GM21367 (cell line): ENCODE data around the gene ARHGEF3.

Experiments used
- ATAC-seq: cut with Tn5 transposase; IDR thresholded peaks from one replicate; pipeline ENCODE4 v1.9.1; 2021; ENCODE audit not compliant: unreplicated experiment

The ARHGEF3 gene, protein sequence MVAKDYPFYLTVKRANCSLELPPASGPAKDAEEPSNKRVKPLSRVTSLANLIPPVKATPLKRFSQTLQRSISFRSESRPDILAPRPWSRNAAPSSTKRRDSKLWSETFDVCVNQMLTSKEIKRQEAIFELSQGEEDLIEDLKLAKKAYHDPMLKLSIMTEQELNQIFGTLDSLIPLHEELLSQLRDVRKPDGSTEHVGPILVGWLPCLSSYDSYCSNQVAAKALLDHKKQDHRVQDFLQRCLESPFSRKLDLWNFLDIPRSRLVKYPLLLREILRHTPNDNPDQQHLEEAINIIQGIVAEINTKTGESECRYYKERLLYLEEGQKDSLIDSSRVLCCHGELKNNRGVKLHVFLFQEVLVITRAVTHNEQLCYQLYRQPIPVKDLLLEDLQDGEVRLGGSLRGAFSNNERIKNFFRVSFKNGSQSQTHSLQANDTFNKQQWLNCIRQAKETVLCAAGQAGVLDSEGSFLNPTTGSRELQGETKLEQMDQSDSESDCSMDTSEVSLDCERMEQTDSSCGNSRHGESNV

DNA sequence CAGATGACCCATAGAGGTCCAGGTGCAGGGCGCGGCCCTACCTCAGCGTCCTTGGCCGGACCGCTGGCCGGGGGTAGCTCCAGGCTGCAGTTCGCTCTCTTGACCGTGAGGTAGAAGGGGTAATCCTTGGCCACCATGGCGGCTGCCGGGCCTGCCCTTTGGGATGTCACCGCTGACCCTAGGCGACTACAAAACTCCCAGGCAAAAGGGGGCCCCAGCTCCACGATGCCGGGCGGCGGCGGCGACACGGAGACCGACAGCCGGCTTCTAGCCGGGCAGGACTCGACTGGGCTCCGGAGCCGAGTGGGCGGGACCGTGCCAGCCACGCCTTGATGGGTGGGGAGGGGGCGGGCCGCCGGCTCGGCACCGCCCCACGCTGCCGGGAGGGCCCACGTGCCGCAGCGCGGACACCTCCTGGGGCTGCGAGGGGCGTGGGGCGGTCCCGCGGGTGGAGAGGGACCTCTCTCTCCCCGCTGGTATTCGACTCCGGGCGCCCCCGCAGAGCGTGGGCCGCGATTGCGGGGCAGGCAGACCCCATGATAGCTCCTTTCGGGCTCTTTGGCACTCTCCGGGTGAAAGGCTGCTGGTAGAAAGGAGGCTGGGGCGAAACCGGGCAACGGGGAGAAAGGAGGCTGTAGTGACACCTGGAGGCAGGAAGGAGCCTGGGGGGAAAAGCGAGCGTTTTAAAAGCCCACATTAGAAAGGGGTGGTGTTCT is at the start of gene ARHGEF3:
ARHGEF3 (minus strand) TSS at position 288 of the 716 bp plus-strand sequence; CDS start at position 137, 151 bp downstream.
- ATAC-seq, result peak; percentile 76

DNA sequence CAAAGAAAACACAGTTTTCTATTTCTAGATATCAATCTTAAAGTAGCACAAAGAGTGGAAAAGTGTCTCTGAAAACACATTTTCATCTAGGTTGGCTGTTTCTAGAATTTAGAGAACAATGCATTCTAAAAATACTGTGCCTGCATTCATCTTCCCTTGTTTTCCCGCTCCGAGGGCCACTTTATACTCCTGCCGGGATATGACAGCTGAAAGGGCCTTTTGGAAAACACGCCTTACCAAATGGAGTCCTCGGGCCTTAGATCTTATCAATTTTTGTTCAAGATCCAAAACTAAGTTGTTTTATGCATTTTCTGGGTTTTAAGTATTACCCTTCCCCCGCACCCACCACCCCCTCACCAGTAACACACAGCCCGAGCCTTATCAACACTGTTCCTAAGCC is 47.9 kb upstream of the ARHGEF3 start:
- no peak for ATAC-seq

DNA sequence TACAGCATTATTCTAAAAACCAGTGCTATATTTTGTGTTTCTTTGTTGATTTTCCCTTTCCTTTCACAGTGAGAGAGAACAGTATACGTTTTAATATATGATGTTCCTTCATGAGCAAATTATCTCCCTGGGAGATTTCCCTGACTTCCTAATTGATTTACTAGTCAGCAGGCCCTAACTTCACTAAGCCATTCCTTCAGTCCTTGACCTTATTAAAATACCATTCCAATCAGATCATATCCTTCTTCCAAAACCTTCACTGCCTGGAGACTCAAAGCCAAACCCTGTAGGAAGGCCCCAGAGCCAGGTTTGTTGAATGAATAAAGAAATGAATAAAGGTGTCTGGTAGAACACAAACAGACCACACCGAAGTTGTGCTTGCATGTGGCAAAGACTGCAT is 43.8 kb upstream of the ARHGEF3 start:
- no peak for ATAC-seq

DNA sequence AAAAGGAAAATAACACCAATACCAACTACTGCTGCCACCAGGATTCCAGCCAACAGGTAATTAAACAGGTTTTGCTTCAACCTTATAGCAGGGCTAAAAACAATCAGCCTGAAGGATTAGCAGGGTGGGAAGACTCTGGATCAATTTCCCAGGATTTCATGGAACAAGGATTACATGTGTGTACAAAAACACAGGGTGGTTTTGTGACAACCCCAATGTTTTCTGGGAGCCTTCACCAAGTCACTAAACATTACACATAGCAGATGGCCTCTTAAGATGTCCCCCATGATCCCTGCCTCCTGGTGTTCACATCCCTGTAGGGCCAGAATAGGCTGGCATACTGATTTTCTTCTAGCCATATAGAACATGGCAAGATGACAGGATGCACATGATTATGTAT is 42.8 kb upstream of the ARHGEF3 start:
- no peak for ATAC-seq

DNA sequence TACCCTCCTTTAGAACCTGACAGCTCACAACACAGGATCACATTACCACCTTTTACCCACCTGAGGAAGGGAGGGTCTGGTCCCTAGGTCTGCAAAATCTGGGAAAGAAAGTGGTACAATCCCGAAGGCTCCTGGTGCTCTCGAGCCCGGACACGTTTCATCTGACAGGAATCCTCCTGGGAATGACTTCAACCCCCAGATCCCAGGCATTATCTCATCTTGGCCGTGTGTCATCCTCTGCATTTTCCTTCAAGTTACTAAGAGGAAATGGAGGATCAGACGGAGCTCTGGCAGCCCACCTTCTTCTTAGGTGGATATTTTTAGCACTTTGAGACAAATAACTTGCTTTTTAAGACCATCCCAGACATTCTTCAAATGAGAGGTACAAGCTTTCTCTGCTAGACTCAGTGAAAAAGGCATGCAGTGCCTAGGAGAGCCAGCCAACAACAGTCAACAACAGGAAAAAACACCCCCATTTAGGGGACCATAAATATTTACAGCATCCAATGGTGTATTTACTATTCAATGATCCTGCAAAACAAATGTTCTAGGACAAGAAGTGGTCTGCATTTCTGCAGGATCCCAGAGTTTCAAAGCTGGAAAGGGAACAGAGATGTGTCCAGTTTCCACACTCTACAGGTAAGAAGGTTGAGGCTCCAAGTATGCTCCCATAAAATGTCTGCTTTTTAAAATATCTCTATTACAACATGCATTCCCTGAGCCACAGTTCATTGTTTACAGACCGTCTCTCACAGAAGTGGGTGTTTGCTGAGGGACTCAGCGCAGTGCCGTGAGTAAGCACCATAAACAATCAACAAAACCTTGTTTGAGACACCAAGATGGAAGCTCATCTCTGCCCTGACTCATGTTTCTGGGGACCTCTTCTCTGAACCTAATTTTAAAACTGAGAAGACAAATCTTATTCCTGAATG is 38.3 kb upstream of the ARHGEF3 start:
- no peak for ATAC-seq

DNA sequence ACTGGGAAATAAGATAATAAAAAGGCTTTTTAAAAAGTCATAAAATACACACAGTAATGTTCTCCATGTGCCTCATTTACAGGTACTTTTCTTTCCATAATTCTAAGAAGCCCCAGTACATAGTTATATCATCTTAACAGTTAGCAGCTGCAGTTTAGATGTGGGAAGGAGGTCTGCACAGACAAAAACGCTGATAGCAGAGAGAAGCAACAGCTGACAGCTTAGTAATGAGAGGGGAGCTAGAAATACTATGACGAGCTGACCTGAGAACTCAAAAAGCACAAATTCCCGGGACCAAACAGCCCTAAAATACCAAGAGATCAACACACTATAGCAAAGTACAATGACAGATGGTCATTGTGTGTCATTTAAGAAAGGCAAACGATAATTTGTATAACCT is 36.7 kb upstream of the ARHGEF3 start:
- no peak for ATAC-seq

DNA sequence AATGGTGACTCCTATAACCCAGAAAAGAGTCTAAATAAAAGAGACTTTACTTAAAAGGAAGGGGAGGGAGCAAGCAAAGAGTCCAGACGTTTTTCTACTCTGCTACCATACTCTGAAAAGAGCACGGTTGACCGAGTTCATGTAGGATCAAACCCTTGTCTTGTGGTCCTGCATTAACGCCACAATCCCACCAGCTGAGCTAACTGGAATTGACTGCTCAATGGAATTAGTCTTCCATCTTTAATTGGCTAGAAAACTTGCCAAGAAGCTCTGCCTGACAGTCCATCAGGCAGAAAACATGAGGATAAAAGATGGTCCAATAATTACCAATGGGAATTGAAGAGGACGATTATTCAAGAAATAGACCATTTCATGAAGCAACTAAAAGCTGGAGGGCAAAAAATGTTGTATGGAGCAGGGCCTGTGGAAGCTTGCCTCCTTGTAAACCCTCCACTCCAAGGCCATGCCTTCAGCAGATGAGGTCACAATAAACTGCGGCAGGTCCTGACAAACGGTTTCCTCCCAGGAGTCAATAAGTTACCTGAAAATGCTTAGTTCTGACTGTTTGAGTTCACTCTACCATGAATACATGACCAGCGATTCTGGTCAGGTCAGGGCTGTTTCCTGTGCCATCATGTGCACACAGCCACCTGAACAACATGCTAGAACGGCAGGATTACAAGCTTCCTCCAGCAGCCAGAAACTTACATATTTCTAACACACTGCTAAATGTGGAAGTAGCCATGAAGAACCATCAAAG is 35.6 kb upstream of the ARHGEF3 start:
- no peak for ATAC-seq

DNA sequence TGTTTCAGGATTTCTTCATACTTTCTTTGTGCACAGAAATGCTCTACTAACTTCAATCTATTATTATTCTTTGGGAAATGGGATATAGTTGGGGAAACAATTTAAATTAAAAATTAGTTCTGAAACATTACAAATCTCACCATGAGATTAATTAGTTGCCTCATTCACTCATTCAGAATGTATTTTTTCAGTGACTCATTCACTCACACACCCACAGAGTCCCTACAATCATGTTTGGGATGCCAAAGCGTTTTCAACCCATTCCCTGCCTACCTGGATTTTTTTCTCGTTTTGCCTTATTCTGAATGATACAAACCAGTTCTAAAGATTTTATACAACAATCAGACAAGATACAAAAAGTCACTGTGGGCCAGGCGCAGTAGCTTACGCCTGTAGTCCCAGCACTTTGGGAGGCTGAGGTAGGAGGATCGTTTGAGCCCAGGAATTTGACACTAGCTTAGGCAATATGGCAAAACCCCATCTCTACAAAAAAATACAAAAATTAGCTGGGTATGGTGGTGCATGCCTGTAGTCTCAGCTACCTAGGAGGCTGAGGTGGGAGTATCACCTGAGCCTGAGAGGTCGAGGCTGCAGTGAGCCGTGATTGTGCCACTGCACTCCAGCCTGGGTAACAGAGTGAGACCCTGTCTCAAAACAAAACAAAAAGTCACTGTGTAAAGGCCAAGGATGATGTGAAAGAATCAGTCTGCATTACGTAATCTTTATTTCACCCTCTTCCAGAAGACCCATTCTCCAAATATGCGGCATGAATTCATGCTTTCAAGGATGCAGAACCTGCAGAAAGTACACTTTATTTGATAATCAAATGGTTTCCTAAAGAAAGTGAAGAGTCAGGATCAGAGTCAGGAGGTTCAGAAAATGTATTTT is 34.8 kb upstream of the ARHGEF3 start:
- ATAC-seq, result no peak

DNA sequence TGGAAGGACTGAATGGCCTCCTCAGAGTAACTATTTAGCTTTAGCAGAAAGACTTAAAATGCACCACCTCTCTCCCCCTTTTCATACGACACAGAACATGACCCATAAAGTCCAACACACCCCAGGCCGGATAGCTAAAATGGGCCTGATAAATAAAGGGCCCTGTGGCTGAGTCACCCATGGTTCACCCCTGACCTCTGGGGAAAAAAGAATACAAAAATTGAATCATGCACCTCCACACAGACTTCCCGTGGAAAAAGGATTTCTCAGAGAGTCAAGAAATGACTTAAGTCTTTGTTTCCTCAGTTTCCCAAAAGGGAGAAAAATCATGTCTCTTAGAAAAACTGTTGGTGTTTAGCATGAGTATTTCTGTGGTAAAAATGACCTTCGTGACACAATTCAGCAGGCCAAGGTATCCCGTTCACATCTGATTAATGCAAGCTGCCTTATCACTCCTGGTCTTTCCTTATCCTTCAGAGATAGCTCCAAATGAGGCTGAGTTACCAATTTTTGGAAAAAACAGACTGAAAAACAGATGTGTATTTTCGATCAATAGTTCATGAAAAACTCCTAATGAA is 34.0 kb upstream of the ARHGEF3 start:
- no peak for ATAC-seq

DNA sequence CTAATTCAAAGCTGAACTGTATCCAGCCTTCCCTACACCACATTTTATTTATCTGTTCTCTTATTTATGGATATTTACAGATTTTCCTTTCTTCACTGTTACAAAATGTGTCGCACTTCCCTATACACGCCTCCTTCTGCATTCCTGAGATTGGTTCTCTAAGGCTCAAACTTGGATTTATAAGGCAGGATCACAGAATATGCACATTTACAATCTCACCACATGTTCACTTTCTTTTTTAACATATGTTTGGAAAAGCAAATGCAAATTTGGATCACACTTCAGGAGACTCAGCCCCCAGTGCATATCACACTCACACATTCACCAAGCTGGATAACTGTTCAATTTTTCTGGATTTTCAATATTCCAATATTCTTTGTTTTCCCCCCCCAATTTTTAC is 31.8 kb upstream of the ARHGEF3 start:
- ATAC-seq, result no peak

DNA sequence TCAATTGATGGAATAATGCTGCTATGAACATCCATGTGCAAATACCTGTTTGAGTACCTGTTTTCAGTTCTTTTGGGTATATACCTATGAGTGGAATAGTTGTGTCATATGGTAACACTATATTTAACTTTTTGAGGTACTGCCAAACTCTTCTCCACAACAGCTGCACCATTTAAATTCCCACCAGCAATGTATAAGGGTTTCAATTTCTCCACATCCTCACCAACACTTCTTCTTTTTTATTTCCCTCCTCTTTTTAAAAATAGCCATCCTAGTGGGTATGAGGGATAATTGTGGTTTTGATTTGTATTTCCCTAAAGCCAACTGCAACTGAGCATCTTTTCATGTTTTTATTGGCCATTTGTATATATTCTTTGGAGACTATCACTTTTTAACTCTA is 31.3 kb upstream of the ARHGEF3 start:
- ATAC-seq, result no peak

DNA sequence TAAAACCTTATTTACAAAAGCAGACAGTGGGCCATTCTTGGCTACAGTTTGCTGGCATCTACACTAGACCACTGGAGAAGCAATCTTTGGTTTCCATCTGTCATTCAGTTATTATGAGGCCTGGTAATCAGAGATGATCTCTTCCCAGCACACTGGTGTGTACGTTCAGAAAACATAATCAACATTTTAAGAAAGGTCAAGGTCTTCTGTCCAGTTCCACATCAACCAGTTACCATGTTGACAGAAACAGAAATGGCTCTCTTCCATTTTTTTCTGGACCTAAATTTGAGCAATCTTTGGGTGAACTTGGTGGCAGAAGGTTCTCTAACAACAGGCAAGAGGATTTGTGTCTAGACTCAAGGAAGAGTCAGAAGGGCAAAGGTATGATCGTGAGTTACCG is 29.8 kb upstream of the ARHGEF3 start:
- ATAC-seq, result no peak

DNA sequence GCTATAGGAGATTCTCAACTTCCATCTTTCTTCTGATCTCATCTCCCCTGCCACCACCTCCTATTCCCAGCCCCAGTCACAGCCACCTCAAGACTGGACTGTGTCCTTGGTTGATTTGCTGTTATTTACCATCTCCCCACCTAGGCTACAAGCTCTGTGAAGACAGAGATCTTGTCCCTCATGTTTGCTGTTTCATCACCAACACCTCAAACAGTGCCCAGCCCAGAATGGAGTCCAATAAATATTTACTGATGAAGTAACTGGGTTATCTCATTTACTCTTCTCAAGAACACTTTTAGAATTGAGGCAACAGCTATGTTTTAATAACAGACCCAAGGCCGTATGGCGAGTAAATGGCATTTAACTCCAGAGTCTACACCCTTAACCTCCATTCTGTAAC is 29.1 kb upstream of the ARHGEF3 start:
- no peak for ATAC-seq

DNA sequence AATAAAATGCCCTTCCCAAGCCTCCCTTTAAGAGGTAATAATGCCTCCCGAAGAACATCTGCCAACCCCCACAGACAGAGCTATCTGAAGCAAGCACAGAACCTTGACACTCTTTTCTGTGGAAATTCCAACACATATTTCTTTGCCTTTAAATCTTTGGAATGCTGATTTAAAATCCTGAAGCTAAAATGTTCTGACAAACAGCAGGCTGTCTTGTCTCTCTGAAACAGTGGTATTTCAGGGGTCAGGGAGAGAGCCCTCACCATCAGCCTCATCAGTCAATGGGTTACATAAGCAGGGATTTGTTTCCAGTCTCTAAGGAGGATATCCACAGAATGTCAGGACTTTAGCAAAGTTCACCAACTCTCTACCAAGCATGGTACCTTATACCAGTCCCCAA is 27.8 kb upstream of the ARHGEF3 start:
- no peak for ATAC-seq

DNA sequence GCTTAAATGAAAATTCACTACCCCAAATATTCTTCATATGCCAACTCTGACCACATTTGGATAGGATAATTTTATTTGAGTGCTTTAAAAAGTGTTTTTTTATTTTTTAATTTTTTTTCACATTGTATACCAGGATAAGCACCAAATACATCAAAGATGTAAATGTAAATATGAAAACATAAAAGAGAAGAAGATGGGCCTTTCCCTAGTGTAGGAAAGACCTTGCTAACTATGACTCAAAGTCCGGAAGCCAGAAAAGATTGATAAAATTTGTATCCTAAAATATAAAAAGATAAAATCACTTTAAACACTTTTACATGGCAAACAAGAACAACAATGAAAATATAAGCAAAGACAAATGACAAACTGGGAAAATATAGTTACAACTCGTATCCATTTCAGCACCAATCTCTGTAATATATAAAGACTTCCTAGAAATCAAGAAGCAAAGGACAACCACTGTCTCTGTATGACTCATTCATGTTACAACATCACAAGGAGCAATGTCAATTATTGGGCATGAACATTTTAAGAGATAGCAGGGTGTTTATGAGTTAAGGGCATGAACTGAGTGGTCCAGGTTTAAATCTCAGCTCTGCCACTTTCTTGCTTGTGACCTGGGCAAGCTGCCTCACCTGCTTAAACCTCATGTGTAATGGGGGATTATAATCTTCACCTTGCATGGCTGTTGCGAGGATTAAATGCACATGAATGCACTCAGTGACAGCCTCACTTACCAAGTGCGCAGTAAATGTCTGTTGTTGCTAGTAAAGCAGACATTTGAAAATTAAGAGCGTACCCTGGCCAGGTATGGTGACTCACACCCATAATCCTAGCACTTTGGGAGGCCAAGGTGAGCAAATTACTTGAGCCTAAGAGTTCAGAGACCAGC is 25.3 kb upstream of the ARHGEF3 start:
- ATAC-seq, result no peak

DNA sequence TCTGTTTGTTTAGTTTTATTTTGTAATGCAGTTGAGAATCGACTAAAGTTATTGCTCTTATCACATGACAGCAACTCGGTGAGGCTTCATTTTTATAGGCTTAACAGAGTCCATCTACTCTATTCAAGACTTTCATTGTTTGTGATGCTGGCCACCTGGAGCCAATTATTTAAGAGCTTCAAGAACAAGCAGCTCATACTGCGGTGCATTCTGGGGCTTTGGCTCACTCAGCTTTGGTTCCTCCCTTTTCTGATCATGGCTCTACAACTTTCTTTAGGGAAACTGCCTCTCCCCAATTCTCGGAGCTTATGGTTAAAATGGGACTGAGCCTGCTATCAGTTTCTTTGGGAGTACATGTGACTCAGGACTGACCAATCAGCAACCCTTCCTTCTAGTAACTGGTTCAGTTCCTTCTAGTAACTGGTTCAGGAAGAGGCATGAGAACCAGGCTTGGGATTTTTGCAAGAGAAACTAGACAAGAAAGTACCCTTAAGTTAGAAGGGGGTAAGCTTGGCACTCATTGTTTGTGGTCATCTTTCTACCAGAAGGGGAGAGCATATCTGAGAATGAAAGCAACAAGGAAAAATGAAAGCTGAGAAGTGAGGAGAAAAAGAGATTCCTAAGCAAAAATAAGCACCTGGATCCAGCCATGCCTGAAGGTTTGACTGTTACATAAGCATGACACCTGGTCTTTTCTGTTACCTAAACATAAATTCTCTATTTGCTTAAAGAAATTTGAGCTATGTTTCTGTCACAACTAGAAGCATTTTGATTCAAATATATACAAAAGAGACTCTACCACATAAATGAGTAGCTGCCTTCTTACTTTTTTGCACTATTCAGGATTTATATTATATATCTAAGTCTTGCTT is 24.1 kb upstream of the ARHGEF3 start:
- no peak for ATAC-seq
